Fibroblast of lung (primary cell): Measurements from ENCODE around the gene MARK3. TPM values are rescaled to one million over a fixed set of nuclear protein-coding genes. Genes with fewer than 3 reads are reported as not detected.
A peak's percentile ranks its signal among the peaks of the same experiment; 100 is the strongest.

Source experiments
- DNase-seq, 2 donors: peaks; one replicate each; pipeline versions ENCODE4 v3.0.0 to v3.0.0-alpha.2; 2010; ENCODE audit warnings: low read depth in 2 of 2
- H2AFZ ChIP-seq: 2 replicates; pipeline ENCODE4 v1.5.1; 2012; ENCODE audit warnings: low read length, control low read depth, inconsistent platforms
- H3K27ac ChIP-seq: 2 replicates; pipeline ENCODE4 v1.5.1; 2011; ENCODE audit warnings: low read length, control low read depth; ENCODE audit not compliant: insufficient read depth
- H3K27me3 ChIP-seq: 2 replicates; pipeline ENCODE4 v1.5.1; 2011; ENCODE audit warnings: mild to moderate bottlenecking, low read length; ENCODE audit not compliant: control insufficient read depth, insufficient read depth
- H3K36me3 ChIP-seq: 2 replicates; pipeline ENCODE4 v1.5.1; 2011; ENCODE audit warnings: low read length; ENCODE audit not compliant: control insufficient read depth, insufficient read depth
- H3K4me1 ChIP-seq: 2 replicates; pipeline ENCODE4 v1.5.1; 2011; ENCODE audit warnings: low read length; ENCODE audit not compliant: control insufficient read depth, insufficient read depth; ENCODE audit errors: extremely low read depth
- H3K4me2 ChIP-seq: 2 replicates; pipeline ENCODE4 v1.5.1; 2011; ENCODE audit warnings: low read length, control low read depth; ENCODE audit not compliant: insufficient read depth; ENCODE audit errors: extremely low read depth
- H3K4me3 ChIP-seq, 4 experiments: fragments of 200-600 bp in 1 of 4; sonication (generic) in 1 of 4; replicated peaks in 1 of 4; 2 replicates each; pipeline ENCODE4 v1.5.1; 2011 to 2016; ENCODE audit warnings: low read length in 4 of 4, low read depth in 3 of 4, mild to moderate bottlenecking in 3 of 4, control low read depth in 2 of 4, inconsistent platforms in 1 of 4, mixed read lengths in 1 of 4; ENCODE audit not compliant: insufficient read depth in 1 of 4; ENCODE audit errors: control extremely low read depth in 1 of 4
- H3K79me2 ChIP-seq: 2 replicates; pipeline ENCODE4 v1.5.1; 2012; ENCODE audit warnings: mild to moderate bottlenecking, low read length, inconsistent platforms; ENCODE audit not compliant: control insufficient read depth, insufficient read depth
- H3K9ac ChIP-seq: 2 replicates; pipeline ENCODE4 v1.5.1; 2011; ENCODE audit warnings: mild to moderate bottlenecking, low read length, control low read depth; ENCODE audit not compliant: insufficient read depth
- H3K9me3 ChIP-seq: 2 replicates; pipeline ENCODE4 v1.5.1; 2012; ENCODE audit warnings: low read depth, low read length; ENCODE audit not compliant: control insufficient read depth, insufficient read depth
- H4K20me1 ChIP-seq: 2 replicates; pipeline ENCODE4 v1.5.1; 2011; ENCODE audit warnings: low read length; ENCODE audit not compliant: control insufficient read depth, insufficient read depth; ENCODE audit errors: extremely low read depth
- EZH2 ChIP-seq: IDR thresholded peaks from 2 replicates; pipeline ENCODE4 v1.5.1; 2012; ENCODE audit warnings: low read length, control low read depth, mild to moderate bottlenecking; ENCODE audit errors: missing control alignments
- polyA plus RNA-seq, 2 donors: library from polyadenylated mRNA; depleted of rRNA in 1 of 2; stranded (reverse) in 1 of 2; unstranded in 1 of 2; fragments of >200 nt; gene quantifications; 2 replicates each; pipeline ENCODE4 v1.2.1, GENCODE V29; 2011 to 2012; ENCODE audit warnings: missing spikeins in 1 of 2
- total RNA-seq: library from RNA; depleted of rRNA; stranded (reverse); fragments of >200 nt; gene quantifications from 2 replicates; pipeline ENCODE4 v1.2.1, GENCODE V29; 2014
- TF ChIP-seq, protein P1 (sequence below), 2 donors: IDR thresholded peaks in 1 of 2; conservative IDR thresholded peaks in 1 of 2; 1 replicate in 1 of 2; 2 replicates in 1 of 2; pipeline ENCODE4 v1.5.1; 2011 to 2012; ENCODE audit warnings: low read length in 2 of 2, control low read depth in 1 of 2, inconsistent platforms in 1 of 2, low read depth in 1 of 2, mild to moderate bottlenecking in 1 of 2

Gene MARK3
- total and polyA plus RNA-seq, 2 donors (not counting 1 experiment from before 2014, with no cell fraction given), result 76.0 to 119 TPM

- Histone ChIP-seq H3K4me3 (no peak overlapping the region), H2AFZ (no peak overlapping the region), H3K27ac (no peak overlapping the region), H3K4me2 (no peak overlapping the region), H3K27me3 (no peaks in the 10 kb centered on the region), H3K36me3 (peaks cover 36% of the 10 kb centered on the region), H3K4me1 (no peaks in the 10 kb centered on the region), H3K79me2 (peaks cover 15% of the 10 kb centered on the region), H3K9me3 (no peaks in the 10 kb centered on the region), H3K9ac (no peak overlapping the region), H4K20me1 (no peaks in the 10 kb centered on the region)
- TF ChIP-seq, protein P1, sequence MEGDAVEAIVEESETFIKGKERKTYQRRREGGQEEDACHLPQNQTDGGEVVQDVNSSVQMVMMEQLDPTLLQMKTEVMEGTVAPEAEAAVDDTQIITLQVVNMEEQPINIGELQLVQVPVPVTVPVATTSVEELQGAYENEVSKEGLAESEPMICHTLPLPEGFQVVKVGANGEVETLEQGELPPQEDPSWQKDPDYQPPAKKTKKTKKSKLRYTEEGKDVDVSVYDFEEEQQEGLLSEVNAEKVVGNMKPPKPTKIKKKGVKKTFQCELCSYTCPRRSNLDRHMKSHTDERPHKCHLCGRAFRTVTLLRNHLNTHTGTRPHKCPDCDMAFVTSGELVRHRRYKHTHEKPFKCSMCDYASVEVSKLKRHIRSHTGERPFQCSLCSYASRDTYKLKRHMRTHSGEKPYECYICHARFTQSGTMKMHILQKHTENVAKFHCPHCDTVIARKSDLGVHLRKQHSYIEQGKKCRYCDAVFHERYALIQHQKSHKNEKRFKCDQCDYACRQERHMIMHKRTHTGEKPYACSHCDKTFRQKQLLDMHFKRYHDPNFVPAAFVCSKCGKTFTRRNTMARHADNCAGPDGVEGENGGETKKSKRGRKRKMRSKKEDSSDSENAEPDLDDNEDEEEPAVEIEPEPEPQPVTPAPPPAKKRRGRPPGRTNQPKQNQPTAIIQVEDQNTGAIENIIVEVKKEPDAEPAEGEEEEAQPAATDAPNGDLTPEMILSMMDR (conservative IDR thresholded peaks at IDR 0.05 in 1 of 2, IDR thresholded peaks at IDR 0.05 in 1 of 2; ENCODE audit: low read depth in 1 of 2, low read length in 2 of 2), result no peak
- no peak for TF ChIP-seq EZH2
- DNase-seq, result no peak
Observed at GRCh38 chr14:103343164-103343879, 41.9 kb upstream of the MARK3 start.

DNA sequence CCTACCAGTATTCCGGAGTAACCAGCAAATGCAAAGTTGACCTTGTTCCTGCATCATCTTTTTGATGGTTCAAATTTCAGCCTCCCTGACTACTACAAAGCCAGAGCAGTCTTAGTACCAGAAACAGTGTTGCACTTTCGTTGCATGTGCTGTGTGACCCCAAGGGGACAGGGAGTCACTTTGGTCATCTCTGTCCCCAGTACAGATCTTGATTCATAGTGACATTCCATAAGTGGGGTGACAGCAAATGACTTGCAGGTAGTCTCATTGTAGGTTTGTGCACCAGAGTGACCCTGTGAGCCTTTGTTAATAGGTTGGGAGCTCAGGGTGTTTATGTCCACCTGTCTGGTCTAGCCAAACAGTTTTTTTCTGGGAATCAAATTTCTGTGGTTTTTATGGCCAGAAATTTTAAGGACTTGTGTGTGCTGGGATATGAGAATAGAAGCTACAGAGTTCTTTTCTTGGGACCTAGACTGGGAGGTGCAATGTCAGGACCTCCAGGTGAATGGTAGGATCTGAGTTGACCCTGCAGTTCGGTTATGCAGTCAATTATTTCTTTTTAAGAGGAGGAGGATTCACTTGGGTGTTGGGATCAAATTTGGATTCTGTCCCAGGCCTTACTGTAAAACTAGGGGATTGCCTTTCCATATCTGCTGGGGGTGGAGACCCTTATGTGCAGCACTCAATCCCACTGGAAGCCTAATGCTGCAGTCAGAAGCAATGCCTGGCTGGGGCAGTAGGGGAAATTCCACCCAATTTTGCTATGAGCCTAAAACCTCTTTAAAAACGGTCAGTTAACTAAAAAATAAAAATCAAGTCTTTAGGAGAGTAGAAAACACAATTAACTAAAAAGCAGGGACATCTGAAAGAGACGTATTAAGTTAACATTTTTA lies 41.1 kb upstream of the MARK3 start:
- H4K20me1 ChIP-seq, result no peaks in the 10 kb centered on the region
- peaks cover 9% of the 10 kb centered on the region for H3K79me2 ChIP-seq
- no peak overlapping the region for H2AFZ ChIP-seq
- peaks cover 29% of the 10 kb centered on the region for H3K36me3 ChIP-seq
- no peaks in the 10 kb centered on the region for H3K9me3 ChIP-seq
- H3K9ac ChIP-seq, result no peak overlapping the region
- no peaks in the 10 kb centered on the region for H3K4me1 ChIP-seq
- TF ChIP-seq, protein P1 (conservative IDR thresholded peaks at IDR 0.05 in 1 of 2, IDR thresholded peaks at IDR 0.05 in 1 of 2; ENCODE audit: low read depth in 1 of 2, low read length in 2 of 2), result no peak
- no peak for TF ChIP-seq EZH2
- no peak overlapping the region for H3K4me2 ChIP-seq
- no peak for DNase-seq
- H3K27ac ChIP-seq, result no peak overlapping the region
- no peaks in the 10 kb centered on the region for H3K27me3 ChIP-seq
- H3K4me3 ChIP-seq, result no peak overlapping the region

DNA sequence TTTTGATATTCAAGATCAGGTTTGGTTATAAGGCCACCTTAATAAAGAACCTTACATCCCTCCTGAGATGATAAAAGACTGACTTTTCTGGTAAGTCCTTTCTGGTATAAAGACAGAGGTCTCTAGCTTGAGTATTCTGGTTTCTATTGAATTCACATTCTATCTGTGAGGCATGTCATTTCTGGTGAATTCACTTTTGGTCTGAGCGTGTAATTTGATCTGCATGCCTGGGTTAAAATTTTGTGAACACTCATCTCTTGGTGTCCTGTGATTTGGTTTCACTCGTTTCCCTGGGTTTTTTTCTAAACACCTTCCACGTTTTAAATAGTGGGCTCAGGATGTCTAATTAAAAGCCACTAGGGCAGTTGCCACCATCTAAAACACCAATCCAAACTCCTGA lies 38.9 kb upstream of the MARK3 start:
- Histone ChIP-seq H3K4me3 (no peak overlapping the region), H4K20me1 (no peaks in the 10 kb centered on the region), H3K9me3 (no peaks in the 10 kb centered on the region), H3K9ac (no peak overlapping the region), H3K36me3 (peaks cover 14% of the 10 kb centered on the region), H3K79me2 (no peaks in the 10 kb centered on the region), H3K4me2 (no peak overlapping the region), H3K27me3 (no peaks in the 10 kb centered on the region), H3K4me1 (no peaks in the 10 kb centered on the region), H2AFZ (no peak overlapping the region), H3K27ac (no peak overlapping the region)
- no peak for TF ChIP-seq EZH2
- TF ChIP-seq, protein P1 (conservative IDR thresholded peaks at IDR 0.05 in 1 of 2, IDR thresholded peaks at IDR 0.05 in 1 of 2; ENCODE audit: low read depth in 1 of 2, low read length in 2 of 2), result no peak
- DNase-seq, result peak in 1 of 2 donors; percentile 37
